GM12878 (cell line): Measurements from ENCODE around the gene GIPC3.

Experiments
- CHD1 ChIP-seq: IDR thresholded peaks from 2 replicates; pipeline ENCODE4 v1.6.1; 2012; ENCODE audit warnings: low read depth, low read length, improper control_type of control experiment
- JUND ChIP-seq: IDR thresholded peaks from 2 replicates; pipeline ENCODE4 v1.6.1; 2012; ENCODE audit warnings: low read depth, mild to moderate bottlenecking, low read length, improper control_type of control experiment, moderate library complexity
- KDM1A ChIP-seq: fragments of 200-600 bp; sonication (generic); IDR thresholded peaks from 2 replicates; pipeline ENCODE4 v1.6.1; 2016; ENCODE audit warnings: borderline replicate concordance
- POLR2AphosphoS5 ChIP-seq: IDR thresholded peaks from 2 replicates; pipeline ENCODE4 v1.6.1; 2011; ENCODE audit warnings: mild to moderate bottlenecking, low read length, inconsistent platforms
- STAT3 ChIP-seq: IDR thresholded peaks from 2 replicates; pipeline ENCODE4 v1.6.1; 2011; ENCODE audit warnings: low read depth, low read length, improper control_type of control experiment
- ZBED1 ChIP-seq: IDR thresholded peaks from 2 replicates; pipeline ENCODE4 v1.6.1; 2016; ENCODE audit warnings: borderline replicate concordance
- TF ChIP-seq, protein P1 (sequence below): IDR thresholded peaks from 2 replicates; pipeline ENCODE4 v1.6.1; 2011; ENCODE audit warnings: low read depth, low read length, improper control_type of control experiment, borderline replicate concordance
- TF ChIP-seq, protein P2 (sequence below): IDR thresholded peaks from 2 replicates; pipeline ENCODE4 v1.6.1; 2012; ENCODE audit warnings: mild to moderate bottlenecking, low read depth, low read length
- TF ChIP-seq, protein P3 (sequence below), 3 experiments: IDR thresholded peaks in 2 of 3; conservative IDR thresholded peaks in 1 of 3; 2 replicates each; pipeline ENCODE4 v1.5.1; 2011; ENCODE audit warnings: low read depth in 3 of 3, low read length in 3 of 3, mild to moderate bottlenecking in 3 of 3, control low read depth in 2 of 3, moderate library complexity in 2 of 3, inconsistent platforms in 1 of 3, mixed read lengths in 1 of 3; ENCODE audit not compliant: control insufficient read depth in 2 of 3, insufficient read depth in 1 of 3; ENCODE audit errors: extremely low read depth in 1 of 3

DNA sequence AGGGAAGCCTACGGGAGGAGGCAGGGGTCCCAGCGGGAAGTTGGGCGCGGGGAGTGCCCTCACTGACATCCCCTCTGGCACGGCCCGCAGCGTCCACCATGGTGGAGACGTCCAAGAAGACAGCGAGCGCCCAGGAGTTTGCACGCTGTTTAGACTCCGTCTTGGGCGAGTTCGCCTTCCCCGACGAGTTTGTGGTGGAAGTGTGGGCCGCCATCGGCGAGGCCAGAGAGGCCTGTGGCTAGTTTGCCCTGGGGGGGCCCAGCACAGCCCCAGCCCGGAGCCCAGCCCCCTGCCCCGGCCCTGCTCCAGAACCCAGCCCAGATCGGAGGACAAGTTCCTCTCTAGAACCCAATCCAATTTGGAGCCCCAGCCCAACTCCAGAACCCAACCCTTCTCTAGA is 4.7 kb downstream of the GIPC3 start:
- TF ChIP-seq, protein P1, sequence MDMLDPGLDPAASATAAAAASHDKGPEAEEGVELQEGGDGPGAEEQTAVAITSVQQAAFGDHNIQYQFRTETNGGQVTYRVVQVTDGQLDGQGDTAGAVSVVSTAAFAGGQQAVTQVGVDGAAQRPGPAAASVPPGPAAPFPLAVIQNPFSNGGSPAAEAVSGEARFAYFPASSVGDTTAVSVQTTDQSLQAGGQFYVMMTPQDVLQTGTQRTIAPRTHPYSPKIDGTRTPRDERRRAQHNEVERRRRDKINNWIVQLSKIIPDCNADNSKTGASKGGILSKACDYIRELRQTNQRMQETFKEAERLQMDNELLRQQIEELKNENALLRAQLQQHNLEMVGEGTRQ, result no peak
- TF ChIP-seq JUND (no peak), ZBED1 (no peak), STAT3 (no peak), CHD1 (no peak), KDM1A (no peak), POLR2AphosphoS5 (no peak)
- TF ChIP-seq, protein P2, sequence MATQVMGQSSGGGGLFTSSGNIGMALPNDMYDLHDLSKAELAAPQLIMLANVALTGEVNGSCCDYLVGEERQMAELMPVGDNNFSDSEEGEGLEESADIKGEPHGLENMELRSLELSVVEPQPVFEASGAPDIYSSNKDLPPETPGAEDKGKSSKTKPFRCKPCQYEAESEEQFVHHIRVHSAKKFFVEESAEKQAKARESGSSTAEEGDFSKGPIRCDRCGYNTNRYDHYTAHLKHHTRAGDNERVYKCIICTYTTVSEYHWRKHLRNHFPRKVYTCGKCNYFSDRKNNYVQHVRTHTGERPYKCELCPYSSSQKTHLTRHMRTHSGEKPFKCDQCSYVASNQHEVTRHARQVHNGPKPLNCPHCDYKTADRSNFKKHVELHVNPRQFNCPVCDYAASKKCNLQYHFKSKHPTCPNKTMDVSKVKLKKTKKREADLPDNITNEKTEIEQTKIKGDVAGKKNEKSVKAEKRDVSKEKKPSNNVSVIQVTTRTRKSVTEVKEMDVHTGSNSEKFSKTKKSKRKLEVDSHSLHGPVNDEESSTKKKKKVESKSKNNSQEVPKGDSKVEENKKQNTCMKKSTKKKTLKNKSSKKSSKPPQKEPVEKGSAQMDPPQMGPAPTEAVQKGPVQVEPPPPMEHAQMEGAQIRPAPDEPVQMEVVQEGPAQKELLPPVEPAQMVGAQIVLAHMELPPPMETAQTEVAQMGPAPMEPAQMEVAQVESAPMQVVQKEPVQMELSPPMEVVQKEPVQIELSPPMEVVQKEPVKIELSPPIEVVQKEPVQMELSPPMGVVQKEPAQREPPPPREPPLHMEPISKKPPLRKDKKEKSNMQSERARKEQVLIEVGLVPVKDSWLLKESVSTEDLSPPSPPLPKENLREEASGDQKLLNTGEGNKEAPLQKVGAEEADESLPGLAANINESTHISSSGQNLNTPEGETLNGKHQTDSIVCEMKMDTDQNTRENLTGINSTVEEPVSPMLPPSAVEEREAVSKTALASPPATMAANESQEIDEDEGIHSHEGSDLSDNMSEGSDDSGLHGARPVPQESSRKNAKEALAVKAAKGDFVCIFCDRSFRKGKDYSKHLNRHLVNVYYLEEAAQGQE, result no peak
- TF ChIP-seq, protein P3, sequence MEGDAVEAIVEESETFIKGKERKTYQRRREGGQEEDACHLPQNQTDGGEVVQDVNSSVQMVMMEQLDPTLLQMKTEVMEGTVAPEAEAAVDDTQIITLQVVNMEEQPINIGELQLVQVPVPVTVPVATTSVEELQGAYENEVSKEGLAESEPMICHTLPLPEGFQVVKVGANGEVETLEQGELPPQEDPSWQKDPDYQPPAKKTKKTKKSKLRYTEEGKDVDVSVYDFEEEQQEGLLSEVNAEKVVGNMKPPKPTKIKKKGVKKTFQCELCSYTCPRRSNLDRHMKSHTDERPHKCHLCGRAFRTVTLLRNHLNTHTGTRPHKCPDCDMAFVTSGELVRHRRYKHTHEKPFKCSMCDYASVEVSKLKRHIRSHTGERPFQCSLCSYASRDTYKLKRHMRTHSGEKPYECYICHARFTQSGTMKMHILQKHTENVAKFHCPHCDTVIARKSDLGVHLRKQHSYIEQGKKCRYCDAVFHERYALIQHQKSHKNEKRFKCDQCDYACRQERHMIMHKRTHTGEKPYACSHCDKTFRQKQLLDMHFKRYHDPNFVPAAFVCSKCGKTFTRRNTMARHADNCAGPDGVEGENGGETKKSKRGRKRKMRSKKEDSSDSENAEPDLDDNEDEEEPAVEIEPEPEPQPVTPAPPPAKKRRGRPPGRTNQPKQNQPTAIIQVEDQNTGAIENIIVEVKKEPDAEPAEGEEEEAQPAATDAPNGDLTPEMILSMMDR (IDR thresholded peaks at IDR 0.05 in 2 of 3, conservative IDR thresholded peaks at IDR 0.05 in 1 of 3; ENCODE audit: control insufficient read depth in 2 of 3, extremely low read depth in 1 of 3, insufficient read depth in 1 of 3, low read depth in 3 of 3, low read length in 3 of 3), result no peak
